Occipital lobe (tissue), 3 donors: ENCODE results near the gene PCA3. TPM values are rescaled to one million over a fixed set of nuclear protein-coding genes. Genes with fewer than 3 reads are reported as not detected.

Experiments used
- DNase-seq: peaks from one replicate; lab custom pipeline; 2025; lab: John Stamatoyannopoulos, UW
- small RNA-seq: library from RNA; depleted of rRNA; stranded (forward); fragments of <200 nt; gene quantifications from one replicate; pipeline ENCODE3, GENCODE V24; 2014
- total RNA-seq: library from RNA; depleted of rRNA; stranded (reverse); fragments of >200 nt; gene quantifications from one replicate; pipeline ENCODE4 v1.2.3, GENCODE V29; 2014

PCA3 gene
- total RNA-seq, 1 donor from 2014 or later: 0.16 TPM

- DNase-seq: no peak
Observed at GRCh38 chr9:76820431-76820830, 56.2 kb downstream of the PCA3 start.

GRCh38 chr9:76827296-76828080, 63.2 kb downstream of the PCA3 start:
- no peak for DNase-seq

GRCh38 chr9:76828447-76828846, 64.2 kb downstream of the PCA3 start:
- no peak for DNase-seq

- DNase-seq: no peak
Observed at GRCh38 chr9:76835571-76836283, 71.5 kb downstream of the PCA3 start.

Small RNAs within 50 kb of the gene (small RNA-seq; reads per million reads assigned to genes)
- not detected for gene AL359314.1

Other genes starting within 250 kb of the PCA3 start
- 13.4 TPM for gene PRUNE2, start 141.7 kb downstream of the PCA3 start, total RNA-seq